Upper lobe of right lung (tissue), 1 donor: ENCODE results near the gene CEP68. TPM values are rescaled to one million over a fixed set of nuclear protein-coding genes. Genes with fewer than 3 reads are reported as not detected.

ENCODE experiments used
- ATAC-seq: fragments of 200-7000 bp; cut with Tn5 transposase; one replicate; pipeline ENCODE4 v1.9.1; 2020; ENCODE audit warnings: mild to moderate bottlenecking, moderate library complexity
- DNase-seq: peaks from one replicate; pipeline ENCODE4 v3.0.0-alpha.2; 2020
- H3K27ac ChIP-seq: fragments of 200-600 bp; one replicate; pipeline ENCODE4 v1.8.0; 2022
- H3K27me3 ChIP-seq: fragments of 200-600 bp; one replicate; pipeline ENCODE4 v1.8.0; 2022; ENCODE audit warnings: mild to moderate bottlenecking
- H3K36me3 ChIP-seq: fragments of 200-600 bp; one replicate; pipeline ENCODE4 v1.8.0; 2022
- H3K4me1 ChIP-seq: fragments of 200-600 bp; one replicate; pipeline ENCODE4 v1.8.0; 2022
- H3K4me3 ChIP-seq: fragments of 200-600 bp; one replicate; pipeline ENCODE4 v1.8.0; 2022; ENCODE audit warnings: mild to moderate bottlenecking
- H3K9me3 ChIP-seq: fragments of 200-600 bp; one replicate; pipeline ENCODE4 v1.8.0; 2022
- intact Hi-C: fragments of 100-400 bp; cut with DNase I; formaldehyde crosslinking; loops from one replicate; pipeline ENCODE4 v1.11.0; 2022
- total RNA-seq: library from RNA; stranded (reverse); fragmentation: NEBNext Ultra II Directional; extraction: Animal tissue kit (Norgen Biotek cat#: 25700); gene quantifications from one replicate; pipeline ENCODE4 v1.2.1, GENCODE V29; 2021
- TF ChIP-seq, protein P1 (sequence below): fragments of 200-600 bp; IDR thresholded peaks from one replicate; pipeline ENCODE4 v1.8.0; 2022; ENCODE audit warnings: antibody characterized with exemption
- donor health status: DM: no; HTN: yes; CAD: no; lungs with severe emphysema.

CEP68 gene
- total RNA-seq, 1 donor from 2014 or later, result 16.0 TPM

DNA sequence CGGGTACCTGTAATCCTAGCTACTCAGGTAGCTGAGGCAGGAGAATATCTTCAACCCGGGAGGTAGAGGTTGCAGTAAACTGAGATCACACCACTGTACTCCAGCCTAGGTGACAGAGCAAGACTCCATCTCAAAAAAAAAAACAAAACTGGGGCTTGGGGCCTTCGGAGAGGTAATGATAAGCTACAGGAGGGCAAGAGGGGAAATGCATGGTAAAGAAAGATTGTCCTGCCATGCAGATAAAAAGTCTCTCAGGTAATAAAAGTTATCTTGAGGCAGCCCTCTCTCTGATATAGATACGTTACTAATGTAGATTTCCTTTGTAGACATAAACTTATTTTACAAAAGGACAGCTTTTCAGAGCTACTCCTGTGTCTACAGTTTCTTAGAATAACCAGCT is 77.4 kb downstream of the CEP68 start:
- no peak overlapping the region for H3K4me3 ChIP-seq
- no peaks in the 10 kb centered on the region for H3K9me3 ChIP-seq
- no peaks in the 10 kb centered on the region for H3K27me3 ChIP-seq
- TF ChIP-seq, protein P1, sequence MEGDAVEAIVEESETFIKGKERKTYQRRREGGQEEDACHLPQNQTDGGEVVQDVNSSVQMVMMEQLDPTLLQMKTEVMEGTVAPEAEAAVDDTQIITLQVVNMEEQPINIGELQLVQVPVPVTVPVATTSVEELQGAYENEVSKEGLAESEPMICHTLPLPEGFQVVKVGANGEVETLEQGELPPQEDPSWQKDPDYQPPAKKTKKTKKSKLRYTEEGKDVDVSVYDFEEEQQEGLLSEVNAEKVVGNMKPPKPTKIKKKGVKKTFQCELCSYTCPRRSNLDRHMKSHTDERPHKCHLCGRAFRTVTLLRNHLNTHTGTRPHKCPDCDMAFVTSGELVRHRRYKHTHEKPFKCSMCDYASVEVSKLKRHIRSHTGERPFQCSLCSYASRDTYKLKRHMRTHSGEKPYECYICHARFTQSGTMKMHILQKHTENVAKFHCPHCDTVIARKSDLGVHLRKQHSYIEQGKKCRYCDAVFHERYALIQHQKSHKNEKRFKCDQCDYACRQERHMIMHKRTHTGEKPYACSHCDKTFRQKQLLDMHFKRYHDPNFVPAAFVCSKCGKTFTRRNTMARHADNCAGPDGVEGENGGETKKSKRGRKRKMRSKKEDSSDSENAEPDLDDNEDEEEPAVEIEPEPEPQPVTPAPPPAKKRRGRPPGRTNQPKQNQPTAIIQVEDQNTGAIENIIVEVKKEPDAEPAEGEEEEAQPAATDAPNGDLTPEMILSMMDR, result no peak
- DNase-seq (no peak), ATAC-seq (no peak)
- H3K36me3 ChIP-seq, result no peaks in the 10 kb centered on the region
- intact Hi-C loops, result no loop called here
- H3K27ac ChIP-seq, result no peak overlapping the region
- peaks cover 2% of the 10 kb centered on the region for H3K4me1 ChIP-seq

DNA sequence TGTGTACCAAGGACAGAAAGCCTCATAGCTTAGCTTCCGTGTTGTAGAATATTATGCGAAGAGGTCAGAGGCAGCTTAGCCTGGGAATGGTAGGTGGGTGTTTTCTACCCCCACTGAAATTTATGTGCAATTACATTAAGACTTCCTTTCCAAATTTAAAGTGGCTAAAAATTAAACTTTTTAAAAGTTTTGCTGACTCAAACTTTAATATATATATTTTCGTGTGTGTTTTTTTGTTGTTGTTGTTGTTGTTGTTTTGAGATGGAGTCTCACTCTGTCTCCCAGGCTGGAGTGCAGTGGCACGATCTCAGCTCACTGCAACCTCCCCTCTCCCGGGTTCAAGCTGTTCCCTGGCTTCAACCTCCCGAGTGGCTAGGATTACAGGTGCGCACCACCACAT is 77.9 kb downstream of the CEP68 start:
- no peaks in the 10 kb centered on the region for H3K36me3 ChIP-seq
- intact Hi-C loops, result no loop called here
- H3K27me3 ChIP-seq, result no peaks in the 10 kb centered on the region
- H3K9me3 ChIP-seq, result no peaks in the 10 kb centered on the region
- ATAC-seq (no peak), DNase-seq (no peak)
- TF ChIP-seq, protein P1, result no peak
- no peaks in the 10 kb centered on the region for H3K4me1 ChIP-seq
- no peak overlapping the region for H3K4me3 ChIP-seq
- H3K27ac ChIP-seq, result no peak overlapping the region

DNA sequence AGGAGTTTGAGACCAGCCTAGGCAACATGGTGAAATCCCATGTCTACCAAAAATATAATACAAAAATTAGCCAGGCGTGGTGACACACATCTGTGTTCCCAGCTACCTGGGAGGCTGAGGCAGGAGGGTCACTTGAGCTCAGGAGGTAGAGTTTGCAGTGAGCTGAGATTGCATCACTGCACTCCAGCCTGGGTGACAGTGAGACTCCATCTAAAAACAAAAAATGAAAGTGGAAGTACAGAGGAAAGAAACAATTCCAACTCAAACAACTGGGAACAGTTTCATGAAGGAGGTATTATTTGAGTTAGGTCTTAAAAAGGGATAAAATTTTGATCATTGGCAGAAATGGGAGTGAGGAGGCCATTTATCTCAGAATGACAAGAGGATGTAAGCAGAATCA is 80.0 kb downstream of the CEP68 start:
- Histone ChIP-seq H3K4me3 (no peak overlapping the region), H3K9me3 (no peaks in the 10 kb centered on the region), H3K4me1 (no peaks in the 10 kb centered on the region), H3K27ac (no peak overlapping the region), H3K36me3 (no peaks in the 10 kb centered on the region), H3K27me3 (no peaks in the 10 kb centered on the region)
- intact Hi-C loops, result no loop called here
- DNase-seq (no peak), ATAC-seq (peak; percentile 55)
- TF ChIP-seq, protein P1, result no peak

Other genes with a start within 250 kb of the CEP68 start
- gene SLC1A4, start 67.0 kb upstream of the CEP68 start, total RNA-seq, result 12.2 TPM
- 151 TPM for gene RAB1A, start 73.7 kb downstream of the CEP68 start, total RNA-seq
- gene ACTR2, start 171.4 kb downstream of the CEP68 start, total RNA-seq, result 236 TPM